NCI-H1417 (cell line): Measurements from ENCODE around the gene KAT2B.

Experiments used
- DNase-seq, 3 experiments: peaks; one replicate each; lab custom pipeline; 2025; lab: John Stamatoyannopoulos, UW

Gene KAT2B

GRCh38 chr3:20096135-20096685 lies 56.0 kb downstream of the KAT2B start:
- DNase-seq: no peak

DNA sequence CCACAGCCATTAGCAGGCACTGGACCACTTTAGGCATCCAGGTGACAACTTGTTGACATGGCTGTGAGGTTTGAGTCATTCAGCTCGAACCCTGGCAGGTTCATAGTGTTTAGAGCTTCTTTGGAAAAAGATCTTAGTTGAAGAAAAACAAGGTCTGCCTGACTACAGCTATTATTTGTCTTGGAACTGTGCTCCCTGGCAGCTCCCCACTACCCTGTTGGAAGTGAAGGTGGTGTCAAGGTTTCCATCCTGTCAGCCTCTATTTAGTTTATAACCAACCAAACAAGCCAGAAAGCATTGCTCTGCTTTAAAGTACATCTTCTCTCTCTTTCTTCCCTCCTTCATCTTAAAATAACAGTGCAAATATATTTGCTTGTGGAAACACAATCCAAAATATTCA lies 56.8 kb downstream of the KAT2B start:
- DNase-seq: no peak

- no peak for DNase-seq
Measured at GRCh38 chr3:20099060-20099459, 58.8 kb downstream of the KAT2B start.

GRCh38 chr3:20100151-20100550 lies 59.9 kb downstream of the KAT2B start:
- no peak for DNase-seq

GRCh38 chr3:20101041-20101440 lies 60.8 kb downstream of the KAT2B start:
- DNase-seq: no peak

DNA sequence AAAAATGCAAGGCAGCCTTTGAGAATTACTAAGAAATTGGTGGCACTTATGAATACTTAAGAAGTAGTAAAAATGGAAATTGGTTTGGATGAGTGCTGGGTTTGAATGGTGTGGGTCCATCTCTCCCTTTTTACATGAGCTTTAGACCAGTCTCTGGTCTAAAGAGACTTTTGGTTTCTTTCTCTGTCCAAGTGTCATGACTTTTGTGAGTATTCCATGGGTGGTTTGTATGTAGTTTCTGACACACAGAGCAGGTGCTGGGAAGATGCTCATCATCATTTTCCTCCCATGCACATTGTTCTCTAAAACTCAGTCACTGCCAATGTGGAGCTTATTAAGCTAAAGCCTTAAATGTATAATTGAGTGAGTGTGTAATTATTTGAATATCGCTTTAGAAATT lies 63.5 kb downstream of the KAT2B start:
- no peak for DNase-seq

- no peak for DNase-seq
Measured at GRCh38 chr3:20104167-20104661, 64.0 kb downstream of the KAT2B start.

GRCh38 chr3:20105513-20106280 lies 65.5 kb downstream of the KAT2B start:
- DNase-seq: no peak

DNA sequence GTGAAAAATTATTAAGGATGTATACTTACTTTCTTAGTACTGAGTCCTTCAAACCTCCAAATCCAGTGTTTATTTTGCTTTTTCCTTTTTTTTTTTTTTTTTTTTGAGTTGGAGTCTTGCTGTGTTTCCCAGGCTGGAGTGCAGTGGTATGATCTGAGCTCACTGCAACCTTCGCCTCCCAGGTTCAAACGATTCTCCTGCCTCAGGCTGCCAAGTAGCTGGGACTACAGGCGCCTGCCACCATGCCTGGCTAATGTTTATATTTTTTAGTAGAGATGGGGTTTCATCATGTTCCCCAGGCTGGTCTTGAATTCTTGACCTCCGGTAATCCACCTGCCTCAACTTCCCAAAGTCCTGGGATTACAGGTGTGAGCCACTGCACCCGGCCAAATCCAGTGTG lies 67.5 kb downstream of the KAT2B start:
- DNase-seq: no peak

GRCh38 chr3:20108869-20109268 lies 68.6 kb downstream of the KAT2B start:
- no peak for DNase-seq

GRCh38 chr3:20110826-20111225 lies 70.6 kb downstream of the KAT2B start:
- DNase-seq: no peak

GRCh38 chr3:20111836-20112235 lies 71.6 kb downstream of the KAT2B start:
- no peak for DNase-seq

GRCh38 chr3:20121088-20121487 lies 80.8 kb downstream of the KAT2B start:
- DNase-seq: no peak

DNA sequence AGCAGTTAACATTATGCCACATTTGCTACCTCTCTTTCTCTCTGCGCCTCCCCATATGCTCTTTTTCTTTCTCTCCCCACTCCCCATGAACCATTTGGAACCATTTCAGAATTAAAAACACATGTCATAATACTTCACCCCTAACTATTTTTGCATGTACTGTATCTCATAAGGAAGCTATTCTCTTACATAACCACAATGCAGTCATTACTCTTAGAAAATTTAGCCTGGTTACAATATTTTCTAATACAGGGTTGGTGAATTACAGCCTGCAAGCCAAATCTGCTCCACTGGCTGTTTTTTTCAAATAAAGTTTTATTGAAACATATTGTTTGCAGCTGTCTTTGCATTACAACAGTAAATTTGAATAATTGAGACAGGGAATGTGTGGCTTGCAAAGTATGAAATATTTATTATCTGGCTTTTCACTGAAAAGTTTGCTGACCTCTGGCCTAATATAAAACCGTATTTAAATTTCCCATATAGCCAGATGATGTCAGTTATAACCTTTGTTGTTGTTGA lies 82.9 kb downstream of the KAT2B start:
- no peak for DNase-seq

GRCh38 chr3:20125289-20125688 lies 85.0 kb downstream of the KAT2B start:
- no peak for DNase-seq

DNA sequence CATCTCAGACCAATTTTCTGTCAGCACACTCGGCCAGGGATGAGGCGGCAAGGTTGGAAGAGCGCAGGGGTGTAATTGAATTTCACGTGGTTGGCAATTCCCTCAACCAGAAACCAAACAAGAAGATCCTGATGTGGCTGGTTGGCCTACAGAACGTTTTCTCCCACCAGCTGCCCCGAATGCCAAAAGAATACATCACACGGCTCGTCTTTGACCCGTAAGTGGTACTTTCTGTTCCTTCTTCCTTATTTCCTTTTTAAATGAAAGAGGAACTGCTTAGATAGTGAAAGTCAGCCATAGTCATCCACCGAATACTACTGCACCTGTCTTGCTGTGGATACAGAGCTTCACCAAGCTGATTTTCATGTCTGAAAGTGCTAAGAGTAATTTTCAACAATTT lies 85.7 kb downstream of the KAT2B start:
- no peak for DNase-seq

DNA sequence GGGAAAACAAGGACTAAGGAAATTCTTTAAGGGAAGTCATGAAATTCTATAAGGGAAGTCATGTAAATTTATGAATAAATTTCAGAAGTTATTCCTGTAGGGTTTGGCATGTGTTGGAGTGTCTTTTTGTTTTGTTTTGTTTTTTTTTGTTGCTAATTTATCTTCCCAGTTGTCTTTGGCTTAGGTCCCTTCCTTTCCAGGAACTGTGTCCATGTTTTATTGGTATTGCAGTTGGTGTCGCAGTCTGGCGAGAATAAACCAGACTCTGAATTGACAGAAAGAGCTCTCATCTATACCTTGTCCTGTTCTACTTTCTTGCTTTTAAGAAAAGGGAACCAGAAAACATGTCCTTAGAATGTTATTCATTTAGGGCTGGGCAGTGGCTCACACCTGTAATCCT lies 88.1 kb downstream of the KAT2B start:
- no peak for DNase-seq

DNA sequence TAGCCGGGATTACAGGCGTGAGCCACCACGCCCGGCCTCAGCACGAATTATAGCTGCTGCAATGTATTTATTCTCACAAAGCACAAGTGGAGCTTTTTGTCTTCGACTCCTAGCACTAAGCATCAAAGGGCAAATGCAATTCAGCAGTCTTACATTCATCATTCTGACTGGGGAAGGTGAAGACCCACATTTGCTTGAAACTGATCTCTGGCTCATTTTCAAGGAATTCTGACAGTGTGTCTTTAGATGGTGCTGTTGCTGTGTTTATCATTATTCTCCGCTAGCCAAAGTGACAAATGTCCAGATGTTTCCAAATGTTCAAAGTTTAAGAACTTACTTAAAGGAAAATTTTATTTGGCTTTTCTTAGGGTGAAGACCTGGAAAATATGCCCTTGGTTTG lies 89.9 kb downstream of the KAT2B start:
- DNase-seq: no peak

- DNase-seq: no peak
Measured at GRCh38 chr3:20136231-20136630, 96.0 kb downstream of the KAT2B start.

DNA sequence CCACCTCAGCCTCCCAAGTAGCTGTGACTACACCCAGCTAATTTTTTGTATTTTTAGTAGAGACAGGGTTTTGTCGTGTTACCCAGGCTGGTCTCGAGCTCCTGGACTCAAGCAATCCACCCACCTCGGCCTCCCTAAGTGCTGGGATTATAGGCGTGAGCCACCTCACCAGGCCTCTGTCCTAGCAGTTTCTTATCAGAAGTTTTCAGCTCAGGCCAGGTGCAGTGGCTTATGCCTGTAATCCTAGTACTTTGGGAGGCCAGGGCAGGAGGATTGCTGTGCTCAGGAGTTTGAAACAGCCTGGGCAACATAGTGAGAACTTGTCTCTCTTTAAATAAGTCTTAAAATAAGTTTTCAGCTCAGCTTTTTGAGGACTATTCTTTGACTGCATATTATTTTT lies 97.4 kb downstream of the KAT2B start:
- DNase-seq: no peak

GRCh38 chr3:20140881-20141280 lies 100.6 kb downstream of the KAT2B start:
- peak in 1 of 3 experiments; percentile 16 for DNase-seq

DNA sequence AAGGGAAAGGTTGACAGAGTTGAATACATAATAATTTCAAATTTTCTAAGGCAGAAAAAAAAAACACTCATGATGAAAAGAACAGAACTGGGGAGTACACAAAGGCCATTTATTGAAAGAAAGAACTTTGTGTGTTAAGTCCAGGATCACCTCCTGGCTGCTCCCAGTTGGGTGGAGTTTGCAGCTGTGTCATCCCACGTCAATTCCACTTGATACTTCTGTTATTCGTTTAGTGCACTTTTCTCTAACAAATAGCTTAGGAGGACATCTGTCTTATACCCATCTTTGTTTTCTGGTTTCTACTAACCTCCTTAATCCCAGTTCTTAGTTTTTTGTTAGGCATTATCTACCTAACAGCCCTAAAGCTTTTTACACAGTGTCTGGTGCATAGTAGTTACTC lies 101.1 kb downstream of the KAT2B start:
- no peak for DNase-seq

DNA sequence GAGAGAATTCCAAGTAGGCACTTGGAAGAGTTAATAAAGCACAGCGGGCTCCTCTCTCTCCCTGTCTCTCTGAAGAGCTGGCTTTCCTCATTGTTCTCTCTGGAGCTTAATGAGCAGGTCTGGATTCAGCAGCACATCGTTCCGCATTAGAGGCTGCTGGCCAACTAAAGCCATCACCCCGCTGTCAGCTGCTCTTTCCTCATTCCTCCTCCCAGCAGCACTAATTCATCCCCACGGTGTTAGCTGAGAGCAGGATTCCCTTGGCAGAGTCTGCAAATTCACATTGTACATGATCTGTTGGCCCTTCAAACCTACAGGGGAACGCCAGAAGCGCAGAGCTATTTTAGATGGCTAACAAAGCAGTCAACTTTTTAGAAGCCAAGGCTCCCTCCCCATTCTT lies 101.6 kb downstream of the KAT2B start:
- DNase-seq: peak in 2 of 3 experiments; percentile 9 to 56

DNA sequence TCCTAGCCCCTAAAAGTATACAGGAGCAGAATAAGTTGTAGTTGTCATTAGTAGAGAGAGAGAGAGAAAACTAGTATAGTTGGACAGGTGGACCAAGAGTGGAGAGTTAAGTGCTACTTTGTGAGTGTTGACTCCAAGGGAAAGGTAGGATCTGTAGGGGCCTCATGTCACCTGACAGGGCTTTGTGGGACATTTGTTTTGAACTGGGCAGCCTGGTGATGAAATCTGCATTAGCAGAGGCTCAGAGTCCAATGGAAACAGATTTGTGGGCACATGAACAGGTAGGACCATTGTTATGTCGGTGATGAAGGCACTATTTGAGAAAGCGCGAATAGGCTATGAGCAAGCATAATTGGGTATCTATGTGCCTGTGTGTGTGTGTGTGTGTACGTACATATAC lies 102.3 kb downstream of the KAT2B start:
- no peak for DNase-seq
